Amniotic stem cell (primary cell): ENCODE measurements around the gene BRD7.

Source experiments
- DNase-seq: peaks from one replicate; lab custom pipeline; 2025; lab: John Stamatoyannopoulos, UW

The BRD7 gene

GRCh38 chr16:50271148-50272041 lies 97.4 kb downstream of the BRD7 start:
- DNase-seq: no peak

- DNase-seq: no peak
These were observed 98.2 kb downstream of the BRD7 start for GRCh38 chr16:50270510-50271147.

GRCh38 chr16:50269769-50270509 lies 98.8 kb downstream of the BRD7 start:
- no peak for DNase-seq

- DNase-seq: no peak
These were observed 99.6 kb downstream of the BRD7 start for GRCh38 chr16:50269061-50269705.

- no peak for DNase-seq
These were observed 100.4 kb downstream of the BRD7 start for GRCh38 chr16:50268352-50268751.

GRCh38 chr16:50267651-50268050 lies 101.1 kb downstream of the BRD7 start:
- DNase-seq: no peak

GRCh38 chr16:50267151-50267631 lies 101.6 kb downstream of the BRD7 start:
- no peak for DNase-seq

- peak; percentile 70 for DNase-seq
These were observed 102.3 kb downstream of the BRD7 start, which contains the start of gene ADCY7 for GRCh38 chr16:50266337-50267091. Gene ADCY7 (plus strand): TSS chr16:50266551. CDS start chr16:50288180, 21,629 bp downstream.
